HTR-8/SVneo (cell line): Measurements from ENCODE around the gene PMEPA1.
"Not testable (repeated sequence)": the region's sequence is repeated elsewhere in the genome, so short reads cannot be mapped to it uniquely, and the experiment has no call there.

Experiments
- DNase-seq: peaks from one replicate; pipeline ENCODE4 v3.0.0; 2011; ENCODE audit warnings: low spot score, mixed read lengths; ENCODE audit not compliant: insufficient read length
- FAIRE-seq: peaks from 2 replicates; lab custom pipeline; 2011; peaks lifted over from hg19 to GRCh38; lab: Jason Lieb, UNC

PMEPA1 gene

DNA sequence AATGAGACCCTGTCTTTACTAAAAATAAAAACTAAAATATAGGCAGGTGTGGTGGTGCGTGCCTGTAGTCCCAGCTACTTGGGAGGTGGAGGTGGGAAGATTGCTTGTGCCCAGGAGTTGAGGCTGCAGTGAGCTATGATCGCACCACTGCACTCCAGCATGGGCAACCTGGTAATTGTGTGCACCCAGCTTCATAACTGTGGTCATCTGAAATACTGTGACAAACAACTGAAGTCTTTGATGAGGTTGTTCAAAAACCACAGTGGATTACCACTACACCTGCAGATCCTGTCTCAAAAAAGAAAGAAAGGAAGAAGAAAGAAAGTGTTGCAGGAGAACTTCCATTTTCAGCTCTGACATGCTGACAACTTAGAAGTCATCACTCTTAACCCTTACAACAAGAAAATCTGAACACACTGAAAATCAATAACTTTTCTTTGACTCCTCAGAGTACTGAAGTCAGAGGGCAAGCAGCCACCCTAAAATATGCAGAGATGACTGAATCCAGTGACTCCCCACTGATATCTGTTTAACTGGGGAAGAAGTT, 75.8 kb downstream of the PMEPA1 start:
- DNase-seq (no peak), FAIRE-seq (no peak)

DNA sequence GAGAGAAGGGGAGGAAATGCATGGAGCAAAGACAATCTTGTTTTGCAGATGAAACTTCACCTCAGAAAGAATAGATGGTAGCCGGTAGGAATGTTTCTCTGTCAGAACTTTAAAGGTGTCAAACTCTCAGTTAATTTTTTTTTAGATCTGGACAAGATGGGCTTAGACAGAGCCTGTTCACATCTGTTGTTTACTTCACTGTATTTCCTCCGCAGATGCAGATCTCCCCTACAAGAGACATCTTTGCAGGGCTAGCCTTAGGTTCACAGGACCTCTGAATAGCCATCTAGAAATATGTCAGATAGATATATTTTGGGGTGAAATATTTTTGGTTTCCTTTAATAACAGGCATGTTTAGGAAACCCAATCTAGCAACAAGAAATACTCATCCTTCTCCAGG, 77.5 kb downstream of the PMEPA1 start:
- FAIRE-seq = peak; percentile 72
- no peak for DNase-seq

- DNase-seq (no peak), FAIRE-seq (peak; percentile 33)
Observed at GRCh38 chr20:57630061-57630460, 79.8 kb downstream of the PMEPA1 start.

- not testable (repeated sequence) for FAIRE-seq, DNase-seq
Observed at GRCh38 chr20:57629491-57629901, 80.3 kb downstream of the PMEPA1 start.

DNA sequence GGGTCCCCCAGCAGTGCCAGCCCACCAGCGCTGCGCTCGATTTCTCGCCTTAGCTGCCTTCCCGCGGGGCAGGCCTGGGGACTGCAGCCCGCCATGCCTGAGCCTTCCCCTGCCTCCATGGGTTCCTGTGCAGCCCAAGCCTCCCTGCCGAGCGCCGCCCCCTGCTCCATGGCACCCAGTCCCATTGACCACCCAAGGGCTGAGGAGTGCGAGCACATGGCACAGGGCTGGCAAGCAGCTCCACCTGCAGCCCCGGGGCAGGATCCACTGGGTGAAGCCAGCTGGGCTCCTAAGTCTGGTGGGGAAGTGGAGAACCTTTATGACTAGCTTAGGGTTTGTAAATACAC, 80.9 kb downstream of the PMEPA1 start:
- not testable (repeated sequence) for FAIRE-seq, DNase-seq

GRCh38 chr20:57628047-57628961, 81.5 kb downstream of the PMEPA1 start:
- DNase-seq = no peak
- peak; percentile 94 for FAIRE-seq

DNA sequence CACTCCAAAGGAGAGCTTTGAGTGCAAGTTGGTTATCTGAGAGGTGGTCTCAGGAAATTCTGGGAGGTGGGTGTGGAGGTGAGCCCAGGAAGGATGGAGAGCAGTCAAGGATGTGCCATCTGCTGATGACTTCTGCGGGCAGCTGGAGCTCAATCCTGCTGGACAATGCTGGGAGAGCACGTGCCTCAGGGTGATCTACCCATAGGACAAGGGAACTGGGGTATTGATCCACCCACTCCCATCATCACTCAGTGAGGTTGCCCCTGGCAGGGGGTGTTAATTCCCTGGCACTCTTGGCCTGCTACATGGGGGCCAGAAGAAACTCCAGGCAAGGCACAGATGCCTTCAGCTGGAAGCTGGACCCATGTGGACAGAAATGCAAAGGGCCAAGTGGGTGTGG, 82.5 kb downstream of the PMEPA1 start:
- DNase-seq = no peak
- peak; percentile 83 for FAIRE-seq

GRCh38 chr20:57625978-57626377, 83.8 kb downstream of the PMEPA1 start:
- no peak for DNase-seq
- no peak for FAIRE-seq

GRCh38 chr20:57625181-57625958, 84.4 kb downstream of the PMEPA1 start:
- no peak for DNase-seq
- peak; percentile 80 for FAIRE-seq

GRCh38 chr20:57624124-57624523, 85.7 kb downstream of the PMEPA1 start:
- no peak for DNase-seq
- FAIRE-seq = no peak

- peak; percentile 96 for DNase-seq
- peak; percentile 95 for FAIRE-seq
Observed at GRCh38 chr20:57622579-57623381, 87.0 kb downstream of the PMEPA1 start.

GRCh38 chr20:57622201-57622570, 87.6 kb downstream of the PMEPA1 start:
- DNase-seq = no peak
- no peak for FAIRE-seq

DNA sequence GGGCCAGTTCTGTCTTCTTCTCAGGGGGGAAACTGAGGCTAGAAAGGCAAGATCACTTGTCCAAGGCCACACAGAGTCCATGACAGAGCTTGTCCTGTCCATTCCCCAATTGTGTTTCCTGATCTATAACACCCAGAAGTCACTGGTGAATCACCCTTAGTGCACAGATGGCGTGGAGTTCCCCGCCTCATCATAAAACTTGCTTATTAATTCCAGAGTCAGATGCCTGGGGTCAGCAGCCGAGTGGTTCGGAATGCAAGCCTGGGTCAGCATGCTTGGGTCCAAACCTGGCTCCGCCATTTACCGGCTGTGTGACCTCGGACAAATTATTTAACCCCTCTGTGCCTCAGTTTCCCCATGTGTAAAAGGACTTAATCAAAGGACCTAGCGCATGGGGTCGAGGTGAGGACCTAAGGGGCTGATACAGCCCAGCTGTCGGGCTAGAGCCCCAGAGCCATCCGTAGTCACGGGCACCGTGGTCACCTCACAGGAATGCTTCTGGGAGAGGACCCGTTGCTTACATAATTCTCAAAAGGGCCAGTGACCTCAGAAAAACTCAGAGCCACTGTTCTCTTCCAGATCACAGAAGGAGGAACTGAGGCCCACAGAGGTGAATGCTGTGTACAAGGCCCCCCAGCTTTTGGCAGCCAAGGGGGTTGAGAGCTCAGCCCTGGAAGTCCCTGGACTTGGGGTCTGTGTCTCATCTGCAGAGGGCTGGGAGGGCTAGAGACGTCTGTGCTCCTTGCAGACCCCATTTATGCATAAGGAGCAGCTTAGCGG, 88.2 kb downstream of the PMEPA1 start:
- DNase-seq (no peak), FAIRE-seq (peak; percentile 71)

DNA sequence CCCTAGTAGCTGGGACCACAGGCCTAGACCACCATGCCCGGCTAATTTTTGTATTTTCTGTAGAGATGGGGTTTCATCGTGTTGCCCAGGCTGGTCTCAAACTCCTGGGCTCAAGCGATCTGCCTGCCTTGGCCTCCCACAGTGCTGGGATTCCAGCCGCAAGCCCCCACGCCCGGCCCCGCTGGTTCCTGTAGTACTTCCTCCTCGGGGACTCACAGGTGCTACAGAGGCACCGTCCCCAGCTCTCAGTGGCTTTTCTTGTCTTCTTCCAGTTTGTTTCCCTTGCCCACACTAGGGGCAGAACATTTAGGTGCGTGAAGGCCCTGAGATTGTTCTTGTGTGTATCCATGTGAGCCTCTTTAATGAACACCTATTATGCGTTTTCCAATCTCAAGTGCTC, 88.8 kb downstream of the PMEPA1 start:
- FAIRE-seq = no peak
- no peak for DNase-seq

GRCh38 chr20:57620274-57620990, 89.4 kb downstream of the PMEPA1 start, which contains the start of gene ZBP1:
TSS of gene ZBP1 (minus strand) at chr20:57620426. CDS start at chr20:57620295, 131 bp downstream.
- FAIRE-seq = peak; percentile 40
- DNase-seq = no peak

- FAIRE-seq (peak; percentile 90), DNase-seq (no peak)
Observed at GRCh38 chr20:57619051-57619831, 90.6 kb downstream of the PMEPA1 start.

GRCh38 chr20:57618764-57619050, 91.1 kb downstream of the PMEPA1 start:
- FAIRE-seq = peak; percentile 79
- DNase-seq = no peak

DNA sequence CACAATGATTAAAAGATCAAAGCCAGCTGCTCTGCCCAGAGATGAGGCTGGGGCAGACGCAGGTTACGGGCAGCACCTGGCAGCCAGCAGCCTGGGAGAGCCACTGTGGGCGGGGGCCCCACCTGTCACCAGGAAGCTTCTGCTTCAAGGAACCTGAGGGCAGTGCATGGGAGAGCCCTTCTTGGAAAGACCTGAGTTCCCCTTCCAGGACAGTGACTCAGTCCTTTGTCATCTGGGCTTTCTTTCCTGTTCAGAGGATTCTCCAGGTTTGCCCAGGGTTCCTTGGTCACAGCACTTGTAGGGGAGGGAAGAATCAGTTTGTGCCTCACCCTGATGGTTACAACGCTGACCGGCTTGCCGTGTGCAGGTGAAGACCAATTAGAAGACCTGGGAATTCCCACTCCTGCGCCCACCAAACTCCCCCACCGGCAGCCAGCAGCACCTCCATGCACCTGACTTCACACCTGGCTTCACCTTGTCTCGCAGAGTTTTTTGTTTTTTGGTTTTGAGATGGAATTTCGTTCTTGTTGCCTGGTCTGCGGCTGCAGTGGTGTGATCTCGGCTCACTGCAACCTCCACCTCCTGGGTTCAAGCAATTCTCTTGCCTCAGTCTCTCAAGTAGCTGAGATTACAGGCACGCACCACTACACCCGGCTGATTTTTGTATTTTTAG, 91.6 kb downstream of the PMEPA1 start:
- FAIRE-seq (peak; percentile 52), DNase-seq (peak; percentile 79)
